OCI-LY7 (cell line): ENCODE data around the gene UBE2G1.

ENCODE experiments used
- EZH2phosphoT487 ChIP-seq: fragments of 200-600 bp; sonication (generic); IDR thresholded peaks from 2 replicates; pipeline ENCODE4 v1.6.1; 2018; ENCODE audit warnings: low read depth, borderline replicate concordance, mild to moderate bottlenecking, mixed run types, antibody characterized with exemption, low read length, moderate library complexity, mixed read lengths
- TF ChIP-seq, protein P1 (sequence below): fragments of 200-600 bp; sonication (generic); conservative IDR thresholded peaks from 2 replicates; pipeline ENCODE4 v1.5.1; 2014; ENCODE audit warnings: mild to moderate bottlenecking, antibody characterized with exemption, low read length, moderate library complexity, mixed read lengths

DNA sequence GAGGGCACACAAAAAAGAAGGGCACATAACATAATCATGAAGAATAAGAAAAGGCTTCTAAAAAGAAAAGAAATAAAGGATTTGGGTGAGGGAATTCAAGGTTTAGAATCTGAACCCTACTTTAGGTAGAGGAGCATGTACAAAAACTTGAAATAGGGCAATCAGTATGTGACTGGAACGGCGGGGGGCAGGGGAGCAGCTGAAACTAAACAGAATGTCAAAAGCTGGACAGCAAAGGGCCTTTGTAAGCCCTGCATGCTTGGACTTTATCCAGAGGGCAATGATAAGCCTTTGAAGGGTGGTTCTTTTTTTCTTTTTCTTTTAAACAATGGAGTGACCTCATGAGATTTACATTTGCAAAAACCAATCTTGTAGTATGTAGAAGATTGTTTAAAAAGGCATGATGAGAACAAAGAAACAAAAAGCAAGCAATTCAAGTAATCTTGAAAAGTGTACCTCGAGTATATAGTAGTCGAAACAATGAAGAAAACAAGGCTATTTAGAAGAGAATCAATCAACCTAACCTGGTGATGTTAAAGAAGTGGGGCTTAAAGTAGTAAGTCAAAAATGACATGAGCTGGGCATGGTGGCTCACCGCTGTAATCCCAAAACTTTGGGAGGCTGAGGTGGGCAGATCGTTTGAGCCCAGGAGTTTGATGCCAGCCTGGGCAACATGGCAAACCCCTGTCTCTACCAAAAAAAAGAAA lies 56.0 kb downstream of the UBE2G1 start:
- TF ChIP-seq, protein P1, sequence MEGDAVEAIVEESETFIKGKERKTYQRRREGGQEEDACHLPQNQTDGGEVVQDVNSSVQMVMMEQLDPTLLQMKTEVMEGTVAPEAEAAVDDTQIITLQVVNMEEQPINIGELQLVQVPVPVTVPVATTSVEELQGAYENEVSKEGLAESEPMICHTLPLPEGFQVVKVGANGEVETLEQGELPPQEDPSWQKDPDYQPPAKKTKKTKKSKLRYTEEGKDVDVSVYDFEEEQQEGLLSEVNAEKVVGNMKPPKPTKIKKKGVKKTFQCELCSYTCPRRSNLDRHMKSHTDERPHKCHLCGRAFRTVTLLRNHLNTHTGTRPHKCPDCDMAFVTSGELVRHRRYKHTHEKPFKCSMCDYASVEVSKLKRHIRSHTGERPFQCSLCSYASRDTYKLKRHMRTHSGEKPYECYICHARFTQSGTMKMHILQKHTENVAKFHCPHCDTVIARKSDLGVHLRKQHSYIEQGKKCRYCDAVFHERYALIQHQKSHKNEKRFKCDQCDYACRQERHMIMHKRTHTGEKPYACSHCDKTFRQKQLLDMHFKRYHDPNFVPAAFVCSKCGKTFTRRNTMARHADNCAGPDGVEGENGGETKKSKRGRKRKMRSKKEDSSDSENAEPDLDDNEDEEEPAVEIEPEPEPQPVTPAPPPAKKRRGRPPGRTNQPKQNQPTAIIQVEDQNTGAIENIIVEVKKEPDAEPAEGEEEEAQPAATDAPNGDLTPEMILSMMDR = no peak
- TF ChIP-seq EZH2phosphoT487 = no peak
